HepG2 (cell line): Measurements from ENCODE around the gene TRAPPC1. TPM values are rescaled to one million over a fixed set of nuclear protein-coding genes. Genes with fewer than 3 reads are reported as not detected.
A peak's percentile ranks its signal among the peaks of the same experiment; 100 is the strongest.

ENCODE experiments used
- ARID2 ChIP-seq: sonication (generic); formaldehyde crosslinking; IDR thresholded peaks from 2 replicates; pipeline ENCODE4 v1.8.1; 2022; ENCODE audit warnings: mild to moderate bottlenecking, missing genetic modification reagents, borderline replicate concordance
- HNRNPUL1 ChIP-seq: fragments of 200-400 bp; formaldehyde crosslinking; IDR thresholded peaks from 2 replicates; pipeline ENCODE4 v1.6.1; 2017; ENCODE audit warnings: low read depth, mild to moderate bottlenecking, low read length, moderate library complexity
- MTF1 ChIP-seq: sonication (generic); formaldehyde crosslinking; IDR thresholded peaks from 2 replicates; pipeline ENCODE4 v1.5.0; 2020; ENCODE audit warnings: missing genetic modification reagents
- NR2F1 ChIP-seq, 2 experiments: fragments of 450-650 bp in 1 of 2; formaldehyde crosslinking in 1 of 2; IDR thresholded peaks; 2 replicates each; pipeline versions ENCODE4 v1.5.0 to v1.6.1; 2016 to 2020; ENCODE audit warnings: mild to moderate bottlenecking in 1 of 2, missing compliant biosample characterization in 1 of 2, missing genetic modification reagents in 1 of 2, moderate library complexity in 1 of 2
- REXO4 ChIP-seq: sonication (generic); formaldehyde crosslinking; IDR thresholded peaks from 2 replicates; pipeline ENCODE4 v1.8.0; 2022; ENCODE audit warnings: missing genetic modification reagents, mild to moderate bottlenecking, borderline replicate concordance
- SAFB2 ChIP-seq: sonication (generic); formaldehyde crosslinking; IDR thresholded peaks from 2 replicates; pipeline ENCODE4 v1.5.1; 2020; ENCODE audit warnings: missing genetic modification reagents, low read depth, mild to moderate bottlenecking, borderline replicate concordance
- SP2 ChIP-seq: sonication (generic); formaldehyde crosslinking; IDR thresholded peaks from 2 replicates; pipeline ENCODE4 v1.5.1; 2020; ENCODE audit warnings: mild to moderate bottlenecking, missing genetic modification reagents
- TARDBP ChIP-seq: sonication (generic); formaldehyde crosslinking; IDR thresholded peaks from 2 replicates; pipeline ENCODE4 v1.8.0; 2022; ENCODE audit warnings: mild to moderate bottlenecking, missing genetic modification reagents
- ZBTB8A ChIP-seq: sonication (generic); formaldehyde crosslinking; IDR thresholded peaks from 2 replicates; pipeline ENCODE4 v1.4.0; 2020; ENCODE audit warnings: mild to moderate bottlenecking, low read depth, missing genetic modification reagents, borderline replicate concordance
- ZNF468 ChIP-seq: sonication (generic); formaldehyde crosslinking; IDR thresholded peaks from 2 replicates; pipeline ENCODE4 v1.8.0; 2022; ENCODE audit warnings: mild to moderate bottlenecking, moderate library complexity, missing genetic modification reagents
- ZNF652 ChIP-seq: IDR thresholded peaks from 2 replicates; pipeline ENCODE4 v1.6.1; 2016; ENCODE audit warnings: low read depth, borderline replicate concordance
- ZNF678 ChIP-seq: sonication (generic); formaldehyde crosslinking; IDR thresholded peaks from 2 replicates; pipeline ENCODE4 v1.4.0; 2020; ENCODE audit warnings: mild to moderate bottlenecking, missing genetic modification reagents
- ZNF777 ChIP-seq: sonication (generic); formaldehyde crosslinking; IDR thresholded peaks from 2 replicates; pipeline ENCODE4 v1.4.0; 2020; ENCODE audit warnings: missing genetic modification reagents
- ZSCAN5A ChIP-seq: sonication (generic); formaldehyde crosslinking; IDR thresholded peaks from 2 replicates; pipeline ENCODE4 v1.8.0; 2022; ENCODE audit warnings: mild to moderate bottlenecking, missing genetic modification reagents, borderline replicate concordance
- polyA plus RNA-seq, 8 experiments: library from polyadenylated mRNA; depleted of rRNA in 3 of 8; stranded (reverse) in 7 of 8; unstranded in 1 of 8; fragments of >200 nt; fragmentation: Illumina TruSeq in 4 of 8; extraction: Trizol in 4 of 8; gene quantifications; 2 replicates each; pipeline versions ENCODE4 v1.2.1 to v1.2.3, GENCODE V29; 2011 to 2016; ENCODE audit warnings: low read depth in 4 of 8, missing spikeins in 1 of 8, mixed read lengths in 1 of 8; ENCODE audit not compliant: insufficient read depth in 1 of 8
- total RNA-seq, 5 experiments: library from RNA; depleted of rRNA; stranded (reverse); fragments of >200 nt; fragmentation: Illumina TruSeq; extraction: Trizol; gene quantifications; 2 replicates each; pipeline ENCODE4 v1.2.3, GENCODE V29; 2016; ENCODE audit warnings: low read depth in 1 of 5
- TF ChIP-seq, protein P1 (sequence below): sonication (generic); formaldehyde crosslinking; conservative IDR thresholded peaks from 2 replicates; pipeline ENCODE4 v1.4.0; 2020; ENCODE audit warnings: missing genetic modification reagents
- TF ChIP-seq, protein P2 (sequence below): sonication (generic); IDR thresholded peaks from 2 replicates; pipeline ENCODE4 v1.6.1; 2016; ENCODE audit warnings: low read depth, borderline replicate concordance
- TF ChIP-seq, protein P3 (sequence below): sonication (generic); formaldehyde crosslinking; IDR thresholded peaks from 2 replicates; pipeline ENCODE4 v1.5.0; 2020; ENCODE audit warnings: mild to moderate bottlenecking, low read depth, missing genetic modification reagents, borderline replicate concordance
- TF ChIP-seq, protein P4 (sequence below): sonication (generic); formaldehyde crosslinking; IDR thresholded peaks from 2 replicates; pipeline ENCODE4 v1.4.0; 2020; ENCODE audit warnings: missing genetic modification reagents, borderline replicate concordance

TRAPPC1 gene
- total and polyA plus RNA-seq, 2 of the 13 experiments (the other 11 are each of a cell fraction or from before 2014, with no cell fraction given), result 28.1 to 44.9 TPM

- TF ChIP-seq TARDBP (CRISPR knock-in tag) (no peak), ZNF678 (CRISPR knock-in tag) (peak; percentile 91), SP2 (CRISPR knock-in tag) (no peak), ZNF777 (peak; percentile 64; the same call in 1 of the 2 replicates), NR2F1 (CRISPR knock-in tag; IDR thresholded peaks at IDR 0.05) (no peak), REXO4 (CRISPR knock-in tag) (peak; percentile 80; the same call in 1 of the 2 replicates), MTF1 (CRISPR knock-in tag) (peak; percentile 88), SAFB2 (CRISPR knock-in tag) (no peak), ZNF468 (CRISPR knock-in tag) (peak; percentile 74; the same call in 1 of the 2 replicates), ZNF652 (CRISPR knock-in tag) (no peak), ARID2 (CRISPR knock-in tag) (no peak), ZSCAN5A (CRISPR knock-in tag) (no peak), ZBTB8A (CRISPR knock-in tag) (no peak), HNRNPUL1 (no peak)
- TF ChIP-seq, protein P1, sequence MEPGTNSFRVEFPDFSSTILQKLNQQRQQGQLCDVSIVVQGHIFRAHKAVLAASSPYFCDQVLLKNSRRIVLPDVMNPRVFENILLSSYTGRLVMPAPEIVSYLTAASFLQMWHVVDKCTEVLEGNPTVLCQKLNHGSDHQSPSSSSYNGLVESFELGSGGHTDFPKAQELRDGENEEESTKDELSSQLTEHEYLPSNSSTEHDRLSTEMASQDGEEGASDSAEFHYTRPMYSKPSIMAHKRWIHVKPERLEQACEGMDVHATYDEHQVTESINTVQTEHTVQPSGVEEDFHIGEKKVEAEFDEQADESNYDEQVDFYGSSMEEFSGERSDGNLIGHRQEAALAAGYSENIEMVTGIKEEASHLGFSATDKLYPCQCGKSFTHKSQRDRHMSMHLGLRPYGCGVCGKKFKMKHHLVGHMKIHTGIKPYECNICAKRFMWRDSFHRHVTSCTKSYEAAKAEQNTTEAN (CRISPR knock-in tag), result peak; percentile 86
- TF ChIP-seq, protein P2, sequence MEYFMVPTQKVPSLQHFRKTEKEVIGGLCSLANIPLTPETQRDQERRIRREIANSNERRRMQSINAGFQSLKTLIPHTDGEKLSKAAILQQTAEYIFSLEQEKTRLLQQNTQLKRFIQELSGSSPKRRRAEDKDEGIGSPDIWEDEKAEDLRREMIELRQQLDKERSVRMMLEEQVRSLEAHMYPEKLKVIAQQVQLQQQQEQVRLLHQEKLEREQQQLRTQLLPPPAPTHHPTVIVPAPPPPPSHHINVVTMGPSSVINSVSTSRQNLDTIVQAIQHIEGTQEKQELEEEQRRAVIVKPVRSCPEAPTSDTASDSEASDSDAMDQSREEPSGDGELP, result no peak
- TF ChIP-seq, protein P3, sequence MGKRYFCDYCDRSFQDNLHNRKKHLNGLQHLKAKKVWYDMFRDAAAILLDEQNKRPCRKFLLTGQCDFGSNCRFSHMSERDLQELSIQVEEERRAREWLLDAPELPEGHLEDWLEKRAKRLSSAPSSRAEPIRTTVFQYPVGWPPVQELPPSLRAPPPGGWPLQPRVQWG (CRISPR knock-in tag), result no peak
- TF ChIP-seq, protein P4, sequence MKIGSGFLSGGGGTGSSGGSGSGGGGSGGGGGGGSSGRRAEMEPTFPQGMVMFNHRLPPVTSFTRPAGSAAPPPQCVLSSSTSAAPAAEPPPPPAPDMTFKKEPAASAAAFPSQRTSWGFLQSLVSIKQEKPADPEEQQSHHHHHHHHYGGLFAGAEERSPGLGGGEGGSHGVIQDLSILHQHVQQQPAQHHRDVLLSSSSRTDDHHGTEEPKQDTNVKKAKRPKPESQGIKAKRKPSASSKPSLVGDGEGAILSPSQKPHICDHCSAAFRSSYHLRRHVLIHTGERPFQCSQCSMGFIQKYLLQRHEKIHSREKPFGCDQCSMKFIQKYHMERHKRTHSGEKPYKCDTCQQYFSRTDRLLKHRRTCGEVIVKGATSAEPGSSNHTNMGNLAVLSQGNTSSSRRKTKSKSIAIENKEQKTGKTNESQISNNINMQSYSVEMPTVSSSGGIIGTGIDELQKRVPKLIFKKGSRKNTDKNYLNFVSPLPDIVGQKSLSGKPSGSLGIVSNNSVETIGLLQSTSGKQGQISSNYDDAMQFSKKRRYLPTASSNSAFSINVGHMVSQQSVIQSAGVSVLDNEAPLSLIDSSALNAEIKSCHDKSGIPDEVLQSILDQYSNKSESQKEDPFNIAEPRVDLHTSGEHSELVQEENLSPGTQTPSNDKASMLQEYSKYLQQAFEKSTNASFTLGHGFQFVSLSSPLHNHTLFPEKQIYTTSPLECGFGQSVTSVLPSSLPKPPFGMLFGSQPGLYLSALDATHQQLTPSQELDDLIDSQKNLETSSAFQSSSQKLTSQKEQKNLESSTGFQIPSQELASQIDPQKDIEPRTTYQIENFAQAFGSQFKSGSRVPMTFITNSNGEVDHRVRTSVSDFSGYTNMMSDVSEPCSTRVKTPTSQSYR (CRISPR knock-in tag), result no peak; the same call in 1 of the 2 replicates
Observed at GRCh38 chr17:7915611-7916384, 15.9 kb downstream of the TRAPPC1 start, which contains the start of gene RNF227 (continued).
